ENCODE data around the gene GRM7. TPM values are rescaled to one million over a fixed set of nuclear protein-coding genes. Genes with fewer than 3 reads are reported as not detected.

GRM7 gene
- polyA plus RNA-seq = under 1 TPM in 2 of 3 donors, not detected in 1; 0.05 to 0.10 TPM

DNA sequence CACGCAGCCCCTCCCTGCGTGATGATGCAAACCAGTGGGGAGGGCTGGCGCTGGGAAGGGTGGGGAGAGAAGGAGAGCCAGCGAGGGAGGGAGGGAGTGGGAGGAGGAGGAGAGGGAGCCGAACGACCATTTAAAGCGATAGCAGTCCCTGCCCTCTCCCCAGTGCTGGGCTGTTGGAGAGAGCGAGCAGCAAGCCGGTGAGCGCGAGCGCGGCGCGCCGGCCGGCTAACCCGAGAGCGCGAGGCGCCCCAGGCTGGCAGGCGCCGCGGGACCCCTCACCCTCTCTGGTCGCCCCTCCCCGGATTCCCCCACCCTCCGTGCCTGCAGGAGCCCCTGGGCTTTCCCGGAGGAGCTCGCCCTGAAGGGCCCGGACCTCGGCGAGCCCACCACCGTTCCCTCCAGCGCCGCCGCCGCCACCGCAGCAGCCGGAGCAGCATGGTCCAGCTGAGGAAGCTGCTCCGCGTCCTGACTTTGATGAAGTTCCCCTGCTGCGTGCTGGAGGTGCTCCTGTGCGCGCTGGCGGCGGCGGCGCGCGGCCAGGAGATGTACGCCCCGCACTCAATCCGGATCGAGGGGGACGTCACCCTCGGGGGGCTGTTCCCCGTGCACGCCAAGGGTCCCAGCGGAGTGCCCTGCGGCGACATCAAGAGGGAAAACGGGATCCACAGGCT is at the start of gene GRM7:
TSS of gene GRM7 (plus strand) at position 162 of the 671 bp plus-strand sequence.
- WGBS, 3 donors = 1 to 2% (median 1%) methylated on average over 32 to 62 of the region's 62 CpGs
- H3K27ac ChIP-seq (ENCODE audit: low read depth, low read length) = no peak within 1 kb of the TSS

DNA sequence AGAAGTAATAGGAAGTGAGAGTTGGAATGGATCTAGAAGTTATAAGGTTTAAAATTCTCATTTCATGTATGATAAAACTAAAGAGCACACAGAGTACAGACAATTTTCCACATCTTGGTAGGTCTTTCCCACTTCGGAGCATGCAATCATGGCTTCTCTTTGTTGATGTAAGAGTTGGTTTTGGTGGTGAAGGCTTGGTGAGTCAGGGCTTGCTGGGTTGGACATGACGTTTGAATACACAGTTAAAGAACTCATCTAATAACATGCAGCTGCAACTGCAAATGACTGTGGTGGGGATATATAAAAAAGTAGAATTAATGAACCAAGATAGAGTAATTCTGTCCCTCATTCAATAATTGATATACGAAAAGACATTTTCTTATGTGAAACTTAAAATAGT is 39.5 kb upstream of the GRM7 start:
- WGBS, 3 donors = 85 to 91% (median 87%) methylated on average over 3 of the region's 3 CpGs
- no peak overlapping the region for H3K27ac ChIP-seq (ENCODE audit: low read depth, low read length)

DNA sequence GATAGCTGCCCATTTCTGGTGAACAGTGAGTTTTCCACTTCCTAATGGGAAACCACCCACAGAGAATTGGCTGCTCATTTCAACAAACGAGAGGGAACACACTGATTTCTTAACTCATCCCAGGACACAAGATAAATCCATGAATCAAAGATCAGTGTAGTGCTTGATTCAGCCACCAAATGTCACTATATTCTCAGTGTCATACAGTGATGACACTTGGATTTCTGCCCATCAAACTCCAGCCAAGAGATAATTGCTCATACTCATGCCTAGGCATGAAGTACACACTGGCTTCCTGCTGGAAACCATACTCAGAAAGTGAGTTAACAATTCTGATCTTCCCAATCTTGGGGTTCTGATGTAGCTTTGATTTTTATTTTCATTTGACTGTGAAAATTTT is 35.4 kb upstream of the GRM7 start:
- WGBS, 3 donors = 28 to 69% (median 51%) methylated on average over 1 of the region's 1 CpG
- H3K27ac ChIP-seq (ENCODE audit: low read depth, low read length) = no peak overlapping the region

DNA sequence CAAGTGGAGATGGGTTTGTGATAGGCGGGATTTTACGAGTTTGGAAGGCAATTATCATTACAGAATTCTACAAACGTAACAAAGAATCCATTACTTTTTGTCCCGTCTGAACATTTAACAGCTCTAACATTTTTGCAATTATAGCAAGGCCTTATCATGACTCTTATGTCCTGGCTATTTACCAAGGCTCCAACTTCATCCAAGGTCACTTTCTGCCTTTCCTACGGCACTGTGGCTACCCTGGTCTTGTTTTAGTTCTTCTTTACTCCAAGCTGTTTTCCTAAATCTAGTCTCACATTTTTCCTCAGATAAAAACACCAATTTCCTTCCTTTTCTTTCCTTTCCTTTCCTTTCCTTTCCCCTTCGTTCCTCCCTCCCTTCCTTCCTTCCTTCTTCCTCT is 33.5 kb upstream of the GRM7 start:
- 58 to 70% (median 69%) methylated on average over 6 of the region's 6 CpGs for WGBS, 3 donors

DNA sequence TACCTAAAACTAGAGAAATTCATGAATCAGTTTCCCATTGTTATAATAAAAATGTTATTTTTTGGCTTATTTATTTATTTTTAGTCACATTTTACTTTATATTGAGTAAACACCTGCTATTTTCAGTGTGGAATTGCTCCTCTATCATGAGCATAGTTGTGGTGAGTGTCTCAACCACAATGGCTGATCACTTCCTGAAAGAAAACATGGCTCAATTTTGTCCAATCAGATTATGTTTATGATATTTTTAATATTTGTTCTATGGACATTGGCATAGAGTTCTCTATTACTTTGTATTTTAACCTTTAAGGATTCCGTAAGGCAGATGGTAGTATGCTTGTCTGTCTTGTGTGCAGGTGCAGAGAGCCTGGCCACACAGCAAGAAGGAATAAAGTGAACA is 16.2 kb upstream of the GRM7 start:
- H3K27ac ChIP-seq (ENCODE audit: low read depth, low read length) = no peak overlapping the region
- WGBS, 3 donors = 83 to 92% (median 89%) methylated on average over 1 of the region's 1 CpG

More for the DNA sequence above, 33.5 kb upstream of the GRM7 start:
- H3K27ac ChIP-seq (ENCODE audit: low read depth, low read length) = no peak overlapping the region

DNA sequence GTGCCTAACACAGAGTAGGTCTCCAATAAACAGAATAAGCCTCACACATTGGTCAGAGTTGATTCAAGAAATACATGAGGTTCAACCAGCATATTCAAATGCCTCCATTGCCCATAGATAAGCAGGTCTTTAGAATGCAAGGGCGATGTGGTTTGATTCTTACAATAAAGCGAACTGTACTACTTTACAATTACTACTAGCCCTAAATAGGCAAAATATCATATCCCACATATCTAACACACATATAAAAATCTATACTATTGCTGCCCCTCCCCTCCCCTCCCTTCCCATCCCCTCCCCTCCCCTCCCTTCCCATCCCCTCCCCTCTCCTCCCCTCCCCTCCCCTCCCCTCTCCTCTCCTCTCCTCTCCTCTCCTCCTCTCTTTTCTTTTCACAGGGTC is 6.7 kb upstream of the GRM7 start:
- H3K27ac ChIP-seq (ENCODE audit: low read depth, low read length) = no peak overlapping the region
- WGBS, 3 donors = 74 to 92% (median 86%) methylated on average over 2 of the region's 2 CpGs

DNA sequence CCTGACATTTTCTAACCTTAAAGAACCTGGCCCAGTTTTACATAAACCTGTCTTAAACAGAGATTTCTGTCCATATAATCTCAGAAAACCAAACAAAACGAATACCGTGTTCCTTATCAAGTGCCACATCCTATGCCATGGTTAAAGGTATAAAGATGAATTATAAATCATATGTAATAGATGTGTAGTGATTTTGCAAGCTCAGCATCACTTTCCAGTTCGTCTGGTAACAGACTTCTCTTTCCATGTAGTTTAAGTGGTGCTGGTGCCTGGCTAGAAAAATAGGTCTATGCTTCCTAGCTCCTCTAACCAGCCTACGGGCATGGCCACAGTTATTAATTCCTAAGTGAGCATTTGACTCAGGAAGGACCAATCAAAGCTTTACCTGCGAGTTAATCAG is 3.4 kb upstream of the GRM7 start:
- 59 to 75% (median 73%) methylated on average over 5 of the region's 5 CpGs for WGBS, 3 donors
- H3K27ac ChIP-seq (ENCODE audit: low read depth, low read length) = no peak overlapping the region

DNA sequence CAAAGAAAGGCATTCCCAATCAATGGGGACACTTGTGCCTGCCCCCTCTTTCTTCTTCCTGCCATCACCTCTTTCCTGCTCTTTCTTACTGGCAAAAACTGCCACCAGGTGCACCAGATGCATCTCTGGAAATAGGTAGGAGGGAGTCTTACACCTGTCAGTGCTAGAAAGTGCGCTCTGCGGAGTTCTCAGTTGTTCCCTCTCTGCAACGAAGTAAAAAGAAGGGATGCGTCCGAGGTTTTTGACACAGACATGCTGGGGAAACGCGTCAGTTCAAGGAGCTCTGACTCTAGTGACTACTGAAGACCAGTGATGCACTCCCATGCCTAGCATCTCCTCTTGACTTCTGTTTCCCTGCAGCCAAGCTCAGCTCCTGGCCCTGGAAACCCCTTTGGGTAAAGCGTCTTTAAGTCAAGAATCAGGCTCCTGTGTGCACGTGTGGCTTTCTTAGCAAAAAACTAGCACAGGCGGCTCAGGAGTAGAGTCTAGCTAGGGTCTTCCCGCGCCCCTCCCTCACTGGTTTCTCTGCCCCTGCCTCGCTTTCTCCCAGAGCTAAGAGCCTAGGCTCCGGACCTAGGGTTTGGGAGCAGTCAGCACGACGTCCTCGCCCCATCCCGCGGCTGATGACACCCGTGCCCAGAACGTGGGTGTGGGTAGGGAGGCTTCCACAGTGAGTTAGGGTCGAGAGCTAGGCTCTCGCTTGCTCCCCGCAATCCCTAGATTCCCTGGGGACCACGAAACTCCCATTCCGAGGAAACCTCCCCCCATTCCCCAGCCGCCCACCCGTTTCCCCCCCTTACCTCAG is 564 bp upstream of the GRM7 start:
- WGBS, 3 donors = 3 to 8% (median 8%) methylated on average over 28 of the region's 28 CpGs
- no peak overlapping the region for H3K27ac ChIP-seq (ENCODE audit: low read depth, low read length)

DNA sequence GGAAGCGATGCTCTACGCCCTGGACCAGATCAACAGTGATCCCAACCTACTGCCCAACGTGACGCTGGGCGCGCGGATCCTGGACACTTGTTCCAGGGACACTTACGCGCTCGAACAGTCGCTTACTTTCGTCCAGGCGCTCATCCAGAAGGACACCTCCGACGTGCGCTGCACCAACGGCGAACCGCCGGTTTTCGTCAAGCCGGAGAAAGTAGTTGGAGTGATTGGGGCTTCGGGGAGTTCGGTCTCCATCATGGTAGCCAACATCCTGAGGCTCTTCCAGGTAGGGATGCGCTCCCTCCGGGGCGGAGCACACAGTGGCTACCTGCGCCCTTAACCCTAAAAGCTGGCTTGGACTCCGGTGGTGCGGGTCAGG is 698 bp downstream of the GRM7 start:
- 1 to 3% (median 2%) methylated on average over 30 of the region's 30 CpGs for whole genome bisulfite sequencing, 3 donors
- H3K27ac ChIP-seq (ENCODE audit: low read depth, low read length) = no peak overlapping the region

DNA sequence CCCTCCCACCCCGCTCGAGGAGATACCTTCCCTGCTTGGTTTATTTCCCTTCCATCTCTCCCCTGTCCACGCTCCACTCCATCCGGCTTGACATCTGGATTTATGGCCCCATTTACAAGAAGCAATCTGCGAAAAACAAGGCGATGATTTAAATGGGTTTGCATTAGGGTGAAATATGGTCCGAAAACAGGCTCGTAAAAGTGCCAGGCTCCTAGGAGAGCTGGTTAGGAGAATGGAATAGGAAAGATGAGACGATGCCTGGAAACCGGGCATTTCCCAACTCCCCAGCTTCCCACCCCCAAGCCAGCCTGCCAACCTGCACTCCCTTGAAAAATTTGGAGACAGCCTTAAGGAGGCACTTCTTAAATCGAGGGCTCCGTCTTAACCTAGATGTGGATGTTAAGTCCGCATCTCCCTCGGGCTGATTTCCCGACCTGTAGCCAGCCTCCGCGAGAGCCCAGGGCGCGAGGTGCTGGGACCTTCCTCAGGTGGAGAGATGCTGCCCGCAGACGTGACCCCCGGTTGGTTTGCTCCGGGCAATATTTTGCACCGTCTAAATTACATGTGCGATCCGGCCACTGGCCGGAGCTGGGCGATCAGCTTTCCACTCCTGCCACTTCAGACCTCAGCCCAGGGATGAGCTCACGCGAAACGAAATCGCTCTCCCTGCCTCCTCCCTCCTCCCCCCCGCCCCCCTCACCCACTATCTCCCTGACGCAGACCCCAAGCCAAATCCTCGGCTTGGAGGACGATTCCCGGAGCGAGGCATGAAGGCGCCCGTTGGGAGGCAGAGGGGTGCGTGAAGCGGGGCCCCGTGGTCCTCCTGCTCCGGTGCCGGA is 1.3 kb downstream of the GRM7 start:
- H3K27ac ChIP-seq (ENCODE audit: low read depth, low read length) = no peak overlapping the region
- WGBS, 3 donors = 1 to 3% (median 2%) methylated on average over 44 to 45 of the region's 45 CpGs

DNA sequence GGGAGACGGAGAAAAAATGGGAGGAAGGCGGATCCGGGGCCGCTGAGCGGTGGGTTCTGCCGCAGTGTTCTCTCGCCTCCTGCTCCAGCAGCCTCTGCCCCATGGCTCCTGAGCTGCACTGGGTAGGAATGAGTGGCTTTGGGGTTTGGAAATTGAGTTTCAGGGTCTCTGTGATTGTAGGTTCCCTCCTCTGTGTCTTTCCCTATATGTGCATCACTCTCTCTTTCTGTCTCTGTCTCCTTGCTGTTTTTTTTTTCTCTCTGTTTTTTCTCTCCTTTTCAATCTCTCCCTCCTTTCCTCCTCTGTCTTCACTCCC is 1.9 kb downstream of the GRM7 start:
- 2 to 6% (median 3%) methylated on average over 7 of the region's 7 CpGs for WGBS, 3 donors
- no peak overlapping the region for H3K27ac ChIP-seq (ENCODE audit: low read depth, low read length)

DNA sequence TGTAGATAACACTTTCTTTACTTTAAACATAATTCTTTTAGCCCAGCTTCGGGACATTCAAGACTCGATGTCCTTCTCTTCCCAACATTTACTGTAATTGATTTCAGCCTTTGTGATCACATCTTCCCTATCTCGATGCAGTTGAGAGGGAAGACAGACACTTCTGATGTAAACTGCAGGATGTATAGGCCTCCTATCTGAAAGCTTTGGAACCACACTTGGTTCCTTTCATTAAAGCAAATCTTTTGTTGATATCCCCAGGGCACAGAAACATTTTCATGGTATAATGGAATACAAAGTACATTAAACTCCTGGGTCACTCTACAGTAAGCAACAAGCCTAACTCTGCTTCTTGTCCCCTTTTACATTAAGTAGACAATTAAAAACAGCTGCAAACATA is 6.4 kb downstream of the GRM7 start:
- WGBS, 3 donors = 71 to 80% (median 77%) methylated on average over 3 of the region's 3 CpGs

DNA sequence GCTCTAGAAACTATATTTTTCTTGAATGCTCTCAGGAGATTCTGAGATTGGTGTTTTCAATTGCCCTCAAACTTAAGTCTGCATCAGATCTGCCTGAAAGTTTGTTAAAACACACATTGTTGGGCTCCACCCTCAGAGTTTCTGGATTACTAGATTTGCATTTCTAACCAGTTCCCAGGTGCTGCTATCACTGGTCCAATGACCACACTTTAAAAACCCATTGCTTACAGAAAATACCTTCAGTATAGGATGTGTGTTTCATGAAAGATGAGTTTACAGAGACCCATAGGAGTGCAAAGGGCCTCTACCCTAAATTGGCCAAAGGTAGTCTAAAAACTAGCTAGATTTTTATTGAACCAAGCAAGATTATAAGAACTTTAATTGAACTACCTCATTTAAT is 17.8 kb downstream of the GRM7 start:
- H3K27ac ChIP-seq (ENCODE audit: low read depth, low read length) = no peak overlapping the region

More for the DNA sequence above, 6.4 kb downstream of the GRM7 start:
- H3K27ac ChIP-seq (ENCODE audit: low read depth, low read length) = no peak overlapping the region

DNA sequence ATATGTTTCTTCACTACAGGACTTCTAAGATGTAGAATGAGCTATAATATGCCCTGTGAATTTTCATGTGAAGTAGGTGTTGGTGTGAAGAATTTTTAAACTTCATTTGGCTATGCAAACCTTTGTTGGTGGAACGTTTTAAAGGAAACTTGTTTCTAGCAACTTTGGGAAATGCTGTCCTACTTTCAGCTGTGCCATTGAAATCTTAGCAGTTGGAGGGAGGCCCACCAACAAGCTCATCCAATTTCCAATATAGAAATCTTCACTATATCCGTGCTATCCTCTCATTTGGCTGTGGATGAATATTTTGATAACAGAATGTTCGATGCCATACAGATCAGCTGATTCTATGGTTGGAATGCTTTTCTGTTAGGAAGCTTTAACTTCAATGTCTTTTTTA is 51.3 kb downstream of the GRM7 start:
- H3K27ac ChIP-seq (ENCODE audit: low read depth, low read length) = no peak overlapping the region
- 65 to 76% (median 70%) methylated on average over 3 of the region's 3 CpGs for WGBS, 3 donors

DNA sequence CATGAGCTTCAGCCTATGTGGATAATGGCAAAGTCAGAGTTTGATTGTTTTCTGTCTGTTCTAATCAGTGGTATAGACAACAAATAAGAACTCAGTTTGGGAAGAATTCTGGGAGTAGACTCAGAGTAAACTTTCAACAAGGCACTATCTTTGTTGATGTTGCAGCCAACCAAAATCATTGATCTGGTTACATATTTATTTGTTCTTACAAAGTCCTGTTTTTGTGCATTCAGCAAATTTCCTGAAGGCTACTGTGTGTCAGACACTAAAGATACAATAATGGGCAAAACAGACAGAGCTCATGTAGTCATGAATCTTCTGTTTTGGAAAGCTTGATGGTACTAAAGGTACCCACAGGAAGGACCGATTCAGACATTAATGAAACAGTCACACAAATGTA is 55.0 kb downstream of the GRM7 start:
- 86 to 90% (median 89%) methylated on average over 1 of the region's 1 CpG for WGBS, 3 donors

DNA sequence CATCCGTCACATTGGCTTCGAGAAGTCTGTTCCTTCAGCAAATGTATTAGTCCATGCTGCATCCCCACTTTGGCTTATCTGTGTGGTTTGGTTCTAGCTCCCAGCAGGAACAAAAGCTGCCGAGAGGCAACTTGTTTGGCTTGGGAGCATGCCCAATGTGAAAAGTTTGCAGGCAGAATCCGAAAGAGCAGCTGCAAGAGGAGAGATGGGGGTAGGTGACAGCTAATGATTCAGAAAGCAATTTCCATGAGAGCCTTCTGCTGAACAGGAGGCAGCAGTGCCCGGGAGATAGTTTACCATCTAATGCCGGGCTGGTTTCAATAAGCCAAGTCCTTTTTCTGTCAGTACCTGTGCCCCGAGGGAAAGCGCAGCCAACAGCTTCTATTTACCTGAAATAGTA is 60.2 kb downstream of the GRM7 start:
- WGBS, 3 donors = 36 to 85% (median 82%) methylated on average over 8 of the region's 8 CpGs
- H3K27ac ChIP-seq (ENCODE audit: low read depth, low read length) = no peak overlapping the region

More for the DNA sequence above, 55.0 kb downstream of the GRM7 start:
- no peak overlapping the region for H3K27ac ChIP-seq (ENCODE audit: low read depth, low read length)

DNA sequence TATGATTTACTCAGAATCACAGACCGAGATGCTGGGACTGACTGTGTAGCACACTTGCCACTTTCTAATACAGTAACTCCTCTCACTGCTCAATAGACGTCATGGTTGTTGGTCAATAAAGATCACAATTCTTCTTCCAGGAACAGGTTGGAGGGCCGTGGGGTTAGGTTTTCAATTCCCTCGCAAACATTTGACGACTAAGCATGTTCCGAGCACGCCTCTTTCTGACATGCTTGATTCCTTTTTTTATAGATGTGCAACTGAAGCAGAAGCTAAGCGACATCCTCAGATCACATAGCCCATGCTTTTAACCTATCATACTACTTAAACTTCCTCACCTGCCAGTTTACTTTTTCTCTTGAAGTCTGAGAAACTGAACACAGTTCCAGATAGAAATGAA is 61.0 kb downstream of the GRM7 start:
- H3K27ac ChIP-seq (ENCODE audit: low read depth, low read length) = no peak overlapping the region
- 75 to 80% (median 80%) methylated on average over 8 of the region's 8 CpGs for WGBS, 3 donors

DNA sequence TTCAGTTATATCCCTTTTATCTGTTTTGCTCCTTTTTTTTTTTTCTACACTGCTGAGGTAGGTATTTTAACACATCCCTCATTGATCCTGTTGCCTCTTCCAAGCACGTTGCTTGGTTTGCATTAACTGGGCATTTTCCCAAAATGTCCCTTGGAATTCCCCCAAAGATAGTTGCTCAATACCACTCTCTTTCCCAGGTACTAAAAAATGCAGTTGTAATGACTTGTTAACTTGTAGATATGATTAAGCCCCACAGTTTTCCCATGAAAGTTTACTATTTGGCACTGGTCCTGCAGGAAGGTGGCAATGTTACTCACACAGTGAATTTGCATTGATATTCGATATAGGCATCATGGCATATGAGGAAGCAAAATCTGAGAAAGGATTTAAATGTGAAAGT is 67.1 kb downstream of the GRM7 start:
- H3K27ac ChIP-seq (ENCODE audit: low read depth, low read length) = no peak overlapping the region
- 19 to 65% (median 63%) methylated on average over 2 of the region's 2 CpGs for WGBS, 3 donors

DNA sequence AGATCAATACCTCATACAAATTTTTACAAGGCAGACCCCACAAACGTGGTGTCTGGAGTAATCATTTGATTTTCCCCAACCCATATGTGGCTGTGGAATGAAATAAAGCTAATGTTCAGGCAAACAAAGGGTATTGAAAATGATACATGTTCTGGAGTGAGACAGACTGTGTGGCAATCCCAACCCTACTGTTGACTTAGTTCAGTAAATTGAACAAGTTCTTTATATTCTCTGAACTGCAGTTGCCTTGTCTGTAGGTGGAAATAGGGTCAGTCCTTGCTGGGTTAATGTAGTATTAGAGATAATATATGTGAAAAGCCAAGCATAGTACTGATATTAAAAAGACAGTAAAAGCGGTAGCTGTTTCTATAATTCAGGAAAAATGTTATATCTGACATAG is 69.0 kb downstream of the GRM7 start:
- WGBS, 3 donors = 69 to 73% (median 71%) methylated on average over 2 of the region's 2 CpGs

More for the DNA sequence above, 69.0 kb downstream of the GRM7 start:
- no peak overlapping the region for H3K27ac ChIP-seq (ENCODE audit: low read depth, low read length)

Data from adipose tissue (tissue), 3 donors.